DOHH2 (cell line): ENCODE measurements around the gene LRRC73.

Source experiments
- H3F3A ChIP-seq: fragments of 200-600 bp; sonication (generic), shearing (Covaris generic); 2 replicates; pipeline ENCODE4 v1.6.0; 2016; ENCODE audit warnings: antibody characterized with exemption, mild to moderate bottlenecking; ENCODE audit not compliant: control insufficient read depth, insufficient read depth
- H3K27ac ChIP-seq: fragments of 200-600 bp; sonication (generic); 2 replicates; pipeline ENCODE4 v1.5.1; 2014; ENCODE audit warnings: low read depth, mild to moderate bottlenecking, low read length, moderate library complexity
- H3K27me3 ChIP-seq: fragments of 200-600 bp; sonication (generic); 2 replicates; pipeline ENCODE4 v1.6.1; 2014; ENCODE audit warnings: mild to moderate bottlenecking, low read length, mixed read lengths; ENCODE audit not compliant: control insufficient read depth
- H3K36me3 ChIP-seq: fragments of 200-600 bp; sonication (generic); 2 replicates; pipeline ENCODE4 v1.6.1; 2014; ENCODE audit warnings: mild to moderate bottlenecking, low read length, moderate library complexity, mixed read lengths; ENCODE audit not compliant: control insufficient read depth
- H3K4me1 ChIP-seq: fragments of 200-600 bp; sonication (generic); 2 replicates; pipeline ENCODE4 v1.6.1; 2014; ENCODE audit warnings: mild to moderate bottlenecking, low read length, mixed read lengths; ENCODE audit not compliant: control insufficient read depth
- H3K4me2 ChIP-seq: fragments of 200-600 bp; sonication (generic); 2 replicates; pipeline ENCODE4 v1.6.0; 2014; ENCODE audit warnings: mild to moderate bottlenecking, low read length, moderate library complexity
- H3K4me3 ChIP-seq: fragments of 200-600 bp; sonication (generic); 2 replicates; pipeline ENCODE4 v1.5.1; 2014; ENCODE audit warnings: mild to moderate bottlenecking, low read length, mixed read lengths
- H3K79me2 ChIP-seq: fragments of 200-600 bp; sonication (generic); 2 replicates; pipeline ENCODE4 v1.6.1; 2014; ENCODE audit warnings: mild to moderate bottlenecking, low read length, mixed read lengths; ENCODE audit not compliant: control insufficient read depth
- H3K9me2 ChIP-seq: fragments of 200-600 bp; sonication (generic); replicated peaks from 2 replicates; pipeline ENCODE4 v1.6.1; 2014; ENCODE audit warnings: mild to moderate bottlenecking, low read length, mixed read lengths; ENCODE audit not compliant: control insufficient read depth
- H3K9me3 ChIP-seq: fragments of 200-600 bp; sonication (generic); 2 replicates; pipeline ENCODE4 v1.6.1; 2014; ENCODE audit warnings: antibody characterized with exemption, low read length, mixed read lengths; ENCODE audit not compliant: control insufficient read depth, insufficient read depth
- H4K20me1 ChIP-seq: fragments of 200-600 bp; sonication (generic); 2 replicates; pipeline ENCODE4 v1.6.0; 2014; ENCODE audit warnings: low read depth, mild to moderate bottlenecking, antibody characterized with exemption, low read length, moderate library complexity; ENCODE audit not compliant: control insufficient read depth, insufficient read depth
- CTCF ChIP-seq: fragments of 200-600 bp; sonication (generic); IDR thresholded peaks from one replicate; pipeline ENCODE4 v1.5.1; 2014; ENCODE audit warnings: antibody characterized with exemption, mild to moderate bottlenecking, low read depth, low read length; ENCODE audit not compliant: poor library complexity, severe bottlenecking
- EZH2phosphoT487 ChIP-seq: fragments of 200-600 bp; sonication (generic); IDR thresholded peaks from 2 replicates; pipeline ENCODE4 v1.6.1; 2017; ENCODE audit warnings: borderline replicate concordance, mild to moderate bottlenecking, antibody characterized with exemption, low read length, moderate library complexity, mixed read lengths

The LRRC73 gene

DNA sequence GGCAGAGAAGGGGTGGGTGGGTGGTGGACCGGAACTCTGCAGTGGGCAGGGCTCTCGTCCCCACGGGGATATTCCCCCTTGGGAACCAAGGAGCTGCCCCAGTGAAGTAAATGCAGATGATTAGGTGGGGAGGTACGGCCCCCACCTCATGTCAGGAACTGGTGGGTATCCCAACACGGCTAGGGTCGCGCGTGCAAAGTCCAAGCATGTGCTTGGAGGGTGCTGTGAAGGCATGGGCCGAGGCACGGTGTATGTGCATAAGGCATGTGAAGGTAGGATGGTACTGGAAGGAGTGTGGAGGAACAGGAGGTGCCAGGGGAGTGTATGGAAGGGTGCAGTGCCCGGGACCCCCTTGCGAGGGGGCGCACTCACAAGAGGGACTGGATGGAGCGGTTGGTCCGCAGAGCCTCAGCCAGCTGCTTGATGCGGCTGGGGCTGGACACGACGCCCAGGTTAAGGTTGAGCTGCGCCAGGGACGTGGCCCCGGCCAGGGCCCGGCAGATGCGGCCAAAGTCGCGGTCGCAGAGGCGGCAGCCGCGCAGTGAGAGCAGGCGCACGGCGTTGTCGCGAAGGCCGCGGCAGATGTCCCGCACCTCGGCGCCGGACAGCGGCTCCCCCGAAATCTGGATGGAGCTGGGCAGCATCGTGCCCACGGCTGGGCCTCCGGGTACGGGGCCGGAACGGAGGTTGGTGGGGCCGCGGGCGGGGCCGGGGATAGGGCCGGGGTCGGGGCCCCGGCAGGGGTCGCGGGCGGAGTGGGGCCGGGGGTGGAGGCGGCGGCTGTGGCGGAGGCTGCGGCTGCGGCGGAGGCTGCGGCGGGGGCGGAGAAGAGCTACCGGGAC is 783 bp downstream of the LRRC73 start:
- Histone ChIP-seq H3K4me3 (peak overlapping the region; percentile 77), H3K27ac (no peak overlapping the region), H3K27me3 (peaks cover 14% of the 10 kb centered on the region), H3K4me2 (peak overlapping the region; percentile 86), H3F3A (peaks cover 12% of the 10 kb centered on the region; the same call in 1 of the 2 replicates), H3K9me2 (no peaks in the 10 kb centered on the region), H3K4me1 (peaks cover 33% of the 10 kb centered on the region), H3K36me3 (peaks cover 53% of the 10 kb centered on the region), H4K20me1 (no peaks in the 10 kb centered on the region), H3K9me3 (no peaks in the 10 kb centered on the region), H3K79me2 (peaks cover 2% of the 10 kb centered on the region; the same call in 1 of the 2 replicates)
- no peak for TF ChIP-seq CTCF
- TF ChIP-seq EZH2phosphoT487 = no peak

- no peaks in the 10 kb centered on the region for H3K9me3 ChIP-seq
- H3K79me2 ChIP-seq = no peaks in the 10 kb centered on the region
- H3K36me3 ChIP-seq = peaks cover 52% of the 10 kb centered on the region
- H3F3A ChIP-seq = peaks cover 12% of the 10 kb centered on the region; the same call in 1 of the 2 replicates
- H3K4me1 ChIP-seq = peaks cover 33% of the 10 kb centered on the region
- no peak overlapping the region for H3K27ac ChIP-seq
- TF ChIP-seq CTCF (no peak), EZH2phosphoT487 (no peak)
- H3K4me3 ChIP-seq = no peak overlapping the region
- peak overlapping the region; percentile 86; the same call in 1 of the 2 replicates for H3K4me2 ChIP-seq
- H3K27me3 ChIP-seq = peaks cover 14% of the 10 kb centered on the region
- no peaks in the 10 kb centered on the region for H3K9me2 ChIP-seq
- no peaks in the 10 kb centered on the region for H4K20me1 ChIP-seq
These were observed 1.5 kb downstream of the LRRC73 start for GRCh38 chr6:43508481-43509141.

GRCh38 chr6:43506667-43507471 is 3.3 kb downstream of the LRRC73 start:
- Histone ChIP-seq H3K4me3 (no peak overlapping the region), H3K79me2 (no peaks in the 10 kb centered on the region), H3K27me3 (peaks cover 14% of the 10 kb centered on the region), H3K4me1 (peaks cover 33% of the 10 kb centered on the region), H3F3A (peaks cover 12% of the 10 kb centered on the region; the same call in 1 of the 2 replicates), H3K4me2 (0 out of 2 replicates have a peak overlapping the region, but pooled peaks have one; percentile 25), H3K27ac (0 out of 2 replicates have a peak overlapping the region, but pooled peaks have one; percentile 6), H3K9me3 (no peaks in the 10 kb centered on the region), H3K36me3 (peaks cover 45% of the 10 kb centered on the region), H3K9me2 (no peaks in the 10 kb centered on the region), H4K20me1 (no peaks in the 10 kb centered on the region)
- TF ChIP-seq EZH2phosphoT487 (no peak), CTCF (peak; percentile 96)
